ENCODE results near the gene IQSEC1.
"Not testable (repeated sequence)": the region's sequence is repeated elsewhere in the genome, so short reads cannot be mapped to it uniquely, and the experiment has no call there.

The IQSEC1 gene

DNA sequence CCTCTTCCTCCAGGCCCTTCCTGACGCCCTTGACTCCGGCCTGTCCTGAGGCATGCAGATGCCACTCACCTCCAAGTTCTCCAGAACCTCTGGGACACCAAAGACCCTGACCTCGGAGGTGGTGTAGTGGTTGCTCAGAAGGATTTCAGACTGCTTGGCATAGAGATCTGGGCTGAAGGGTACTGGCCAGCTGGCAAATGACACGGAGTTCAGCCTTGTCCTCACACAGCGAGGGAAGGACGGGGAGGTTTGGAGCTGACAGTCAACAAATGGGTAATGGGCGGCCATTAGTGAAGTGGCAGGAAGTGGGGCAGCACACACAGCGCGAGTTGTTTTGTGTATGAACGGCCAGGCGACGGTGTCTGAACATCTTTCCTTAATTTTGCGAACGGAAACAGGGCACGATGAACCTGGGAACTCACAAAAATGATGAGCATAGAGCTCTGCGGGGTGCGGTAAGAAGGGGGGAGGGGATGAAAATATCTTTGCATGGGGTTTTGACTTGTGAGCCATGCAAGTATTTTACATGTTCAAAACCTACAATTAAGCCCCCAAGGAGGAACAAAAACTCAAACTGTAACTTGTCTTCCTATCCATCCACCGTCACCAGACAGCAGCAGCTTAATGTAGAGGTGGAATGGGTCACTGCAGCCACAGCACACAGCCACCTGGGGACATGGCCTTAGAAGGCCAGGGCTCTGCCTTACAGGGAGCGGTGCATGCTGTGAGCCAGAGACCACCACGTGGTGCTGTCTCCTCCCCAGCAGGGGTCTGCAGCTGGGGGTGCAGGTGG is 188.2 kb downstream of the IQSEC1 start:
- DNase-seq: no peak

DNA sequence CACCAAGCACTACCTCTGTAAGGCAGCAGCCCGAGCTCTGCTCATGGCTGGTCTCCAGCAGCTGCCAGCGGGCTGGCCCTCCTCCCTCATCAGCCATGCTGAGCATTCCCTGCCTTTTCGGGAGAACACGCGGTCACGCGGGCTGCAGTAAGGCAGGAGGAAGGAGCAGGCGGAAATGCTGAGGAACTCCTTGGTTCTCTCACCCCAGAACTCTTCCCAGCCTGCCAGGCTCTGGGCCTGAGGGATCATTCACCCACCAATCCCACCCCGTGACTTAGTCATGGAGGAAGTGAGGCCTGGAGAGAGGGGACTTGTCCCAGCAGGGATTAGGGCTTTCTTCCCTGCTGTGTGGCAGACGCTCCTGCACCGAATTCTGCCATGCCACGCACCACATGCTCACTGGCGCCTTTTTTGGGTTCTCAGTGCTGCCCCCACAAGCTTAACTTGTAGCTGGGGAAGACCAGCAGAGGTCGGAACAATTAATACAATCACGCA is 189.0 kb downstream of the IQSEC1 start:
- DNase-seq: peak; percentile 33

DNA sequence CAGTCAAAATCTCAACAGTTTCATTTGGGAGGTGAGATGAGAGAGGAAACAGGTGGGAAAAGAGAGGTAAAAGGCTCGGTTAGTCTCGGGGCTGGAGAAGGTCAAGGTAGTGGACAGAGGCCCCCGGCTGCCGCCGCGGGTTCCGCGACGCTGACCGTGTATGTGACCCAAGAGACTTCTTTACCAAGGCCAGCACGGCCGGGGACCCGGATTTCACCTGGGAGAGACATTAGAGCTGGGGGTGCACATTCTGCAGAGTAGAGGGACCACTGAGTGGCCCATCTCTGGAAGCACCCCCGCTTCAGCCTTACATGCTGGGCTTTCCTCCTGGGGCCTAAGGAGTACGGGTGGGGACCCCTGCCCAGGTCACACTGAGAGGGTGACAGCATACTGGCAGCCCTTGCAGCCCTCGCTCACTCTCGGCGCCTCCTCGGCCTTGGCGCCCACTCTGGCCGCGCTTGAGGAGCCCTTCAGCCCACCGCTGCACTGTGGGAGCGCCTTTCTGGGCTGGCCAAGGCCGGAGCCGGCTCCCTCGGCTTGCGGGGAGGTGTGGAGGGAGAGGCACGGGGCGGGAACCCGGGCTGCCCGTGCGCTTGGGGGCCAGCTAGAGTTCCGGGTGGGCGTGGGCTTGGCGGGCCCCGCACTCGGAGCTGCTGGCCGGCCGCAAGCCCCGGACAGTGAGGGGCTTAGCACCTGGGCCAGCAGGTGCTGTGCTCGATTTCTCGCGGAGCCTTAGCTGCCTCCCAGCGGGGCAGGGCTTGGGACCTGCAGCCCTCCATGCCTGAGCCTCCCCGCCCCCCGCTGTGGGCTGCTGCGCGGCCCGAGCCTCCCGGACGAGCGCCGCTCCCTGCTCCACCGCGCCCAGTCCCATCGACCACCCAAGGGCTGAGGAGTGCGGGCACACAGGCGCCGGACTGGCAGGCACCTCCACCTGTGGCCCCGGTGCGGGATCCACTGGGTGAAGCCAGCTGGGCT is 190.6 kb downstream of the IQSEC1 start:
- DNase-seq: no peak

DNA sequence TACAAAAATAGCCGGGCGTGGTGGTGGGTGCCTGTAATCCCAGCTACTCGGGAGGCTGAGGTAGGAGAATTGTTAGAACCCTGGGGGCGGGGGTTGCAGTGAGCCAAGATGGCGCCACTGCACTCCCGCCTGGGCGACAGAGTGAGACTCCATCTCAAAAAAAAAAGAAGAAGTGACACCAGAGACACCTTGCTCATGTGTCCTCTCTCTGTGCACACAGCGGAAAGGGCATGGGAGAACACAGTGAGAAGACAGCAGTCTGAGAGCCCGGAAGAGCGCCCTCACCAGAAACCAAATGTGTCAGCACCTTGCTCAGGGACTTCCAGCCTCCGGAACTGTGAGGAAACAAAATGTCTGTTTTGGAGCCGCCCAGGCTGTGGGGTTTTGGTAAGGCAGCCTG is 191.4 kb downstream of the IQSEC1 start:
- DNase-seq: not testable (repeated sequence)

DNA sequence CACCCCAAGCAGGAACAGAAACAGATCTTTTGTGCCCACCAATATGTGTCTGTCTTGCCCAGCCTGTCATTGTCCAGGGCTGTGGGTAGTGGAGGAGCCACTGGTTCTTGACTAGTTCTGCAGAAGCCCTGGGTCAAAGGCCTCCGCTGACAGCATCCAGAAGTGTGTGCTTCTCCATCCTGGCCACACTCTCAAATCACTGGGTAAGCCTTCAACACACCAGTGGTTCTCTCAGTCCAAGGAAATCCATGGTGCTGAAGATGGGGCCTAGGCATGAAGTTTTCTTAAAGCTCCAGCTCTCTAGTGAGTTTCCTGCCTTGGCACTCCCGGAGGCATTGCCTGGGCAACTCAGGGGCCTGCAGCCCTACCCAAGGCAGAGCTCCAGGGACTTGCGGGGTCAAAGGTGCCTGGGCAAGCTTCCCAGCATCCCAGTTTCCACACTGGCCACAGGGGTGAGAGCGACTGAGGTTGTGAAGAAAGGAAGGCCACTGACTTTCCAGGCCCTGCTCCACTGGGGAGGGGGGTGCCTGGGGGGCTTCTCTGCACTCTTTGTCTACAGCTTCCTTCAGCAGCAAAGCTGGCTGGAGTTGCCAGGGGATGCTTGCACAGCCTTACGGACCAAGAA is 193.9 kb downstream of the IQSEC1 start:
- DNase-seq: no peak

DNA sequence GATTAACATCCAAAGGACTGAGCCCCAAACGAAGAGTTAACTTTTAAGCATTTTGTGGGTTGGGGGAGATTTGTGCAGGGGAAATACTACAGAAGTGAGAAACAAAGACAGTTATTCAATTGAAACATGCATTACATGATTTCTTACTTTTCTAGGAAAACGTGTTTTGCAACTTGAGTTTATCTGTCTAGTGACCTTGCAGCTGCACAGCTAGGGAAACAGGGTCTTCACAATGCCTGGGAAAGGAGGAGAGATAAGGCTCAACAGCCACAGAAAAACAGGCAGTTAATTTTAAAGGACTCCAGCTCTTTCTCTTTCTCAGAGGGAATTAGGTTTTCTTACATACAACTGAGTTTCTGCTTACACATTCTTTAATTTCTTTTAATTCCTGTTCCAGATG is 194.5 kb downstream of the IQSEC1 start:
- DNase-seq: not testable (repeated sequence)

DNA sequence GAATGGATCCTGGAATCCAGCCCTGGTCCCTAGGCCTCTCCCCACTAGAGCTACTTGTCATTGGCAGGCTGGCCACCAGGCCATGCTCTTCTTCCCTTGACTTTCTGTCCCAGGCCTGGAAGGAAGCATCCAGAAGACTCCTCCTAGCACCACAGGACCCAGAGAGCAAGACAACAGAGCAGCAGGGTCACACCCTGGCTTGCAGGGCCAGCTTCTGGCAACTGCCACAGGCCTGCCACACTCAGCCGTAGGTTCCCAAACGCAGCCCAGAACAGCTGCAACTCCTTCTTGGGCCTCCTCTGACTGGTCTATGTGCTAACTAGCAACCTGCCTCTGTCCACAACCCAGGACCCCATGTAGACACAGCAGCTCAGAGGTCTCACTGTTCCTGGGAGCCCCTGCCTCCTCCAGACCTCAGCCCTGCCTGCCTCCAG is 195.1 kb downstream of the IQSEC1 start:
- DNase-seq: no peak

DNA sequence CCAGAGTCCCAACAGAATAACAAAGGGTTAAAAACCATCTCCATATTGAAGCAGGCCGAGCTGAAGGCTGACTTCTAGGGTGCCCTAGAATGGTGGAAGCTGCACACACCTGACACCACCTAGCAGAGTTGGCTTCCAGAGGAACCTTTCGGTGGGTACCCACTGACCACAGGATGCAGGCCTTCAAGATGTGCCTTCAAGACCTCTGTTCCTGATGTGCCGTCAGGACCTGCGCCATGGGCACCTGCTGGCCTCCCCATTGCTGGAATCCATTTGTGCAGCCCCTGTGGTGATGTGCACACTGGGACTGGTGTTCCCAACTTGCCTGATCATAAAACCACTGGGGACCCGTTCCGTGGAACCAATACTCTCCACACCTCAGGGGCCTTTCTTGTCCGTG is 196.2 kb downstream of the IQSEC1 start:
- DNase-seq: no peak

DNA sequence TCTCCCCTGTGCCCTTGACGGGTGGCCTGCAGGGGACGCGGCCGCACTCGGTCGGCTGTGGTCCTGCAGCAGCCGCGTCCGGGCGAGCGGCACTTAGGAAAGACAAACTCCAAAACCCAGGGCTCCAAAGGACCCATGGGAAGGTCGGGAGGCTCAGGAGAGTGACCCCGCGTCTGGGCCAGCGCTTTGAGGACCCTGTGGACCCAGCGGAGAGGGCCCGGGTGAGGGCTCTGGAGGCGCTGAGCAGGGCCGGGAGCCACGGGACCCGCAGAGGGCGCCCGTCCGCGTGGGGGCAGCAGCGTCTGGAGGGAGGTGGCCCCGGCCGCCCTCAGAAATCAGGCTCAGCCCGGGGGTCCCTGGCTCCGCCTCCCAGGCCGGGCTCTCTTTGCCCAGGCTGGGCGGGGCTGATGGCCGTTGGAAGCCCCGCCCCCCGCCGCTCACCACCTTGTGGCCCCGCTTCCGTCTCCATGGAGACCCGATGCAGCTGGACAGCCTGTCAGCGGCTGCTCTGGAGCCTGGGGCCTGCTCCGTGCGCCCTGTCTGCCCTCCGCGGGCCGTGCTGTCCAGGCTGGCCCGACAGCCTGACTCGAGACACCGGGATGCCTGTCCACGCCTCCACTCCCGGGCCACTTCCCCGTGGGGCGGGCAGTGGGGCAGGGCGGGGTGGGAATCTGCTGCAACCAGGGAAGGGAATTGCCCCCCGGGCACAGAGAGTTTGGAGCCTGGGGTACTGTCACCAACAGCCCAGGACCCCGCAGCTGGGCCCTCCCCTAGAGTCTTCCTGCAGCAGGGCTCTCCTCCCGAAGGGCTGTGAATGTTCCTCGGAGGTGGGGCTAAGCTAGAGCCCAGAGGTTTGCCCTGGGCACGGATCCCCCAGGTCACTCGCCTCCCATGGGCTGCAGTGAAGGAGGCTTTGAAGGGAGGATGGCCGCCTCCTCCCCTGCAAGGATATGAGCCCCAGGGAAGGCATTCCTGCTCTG is 197.1 kb downstream of the IQSEC1 start:
- peak; percentile 26 for DNase-seq

DNA sequence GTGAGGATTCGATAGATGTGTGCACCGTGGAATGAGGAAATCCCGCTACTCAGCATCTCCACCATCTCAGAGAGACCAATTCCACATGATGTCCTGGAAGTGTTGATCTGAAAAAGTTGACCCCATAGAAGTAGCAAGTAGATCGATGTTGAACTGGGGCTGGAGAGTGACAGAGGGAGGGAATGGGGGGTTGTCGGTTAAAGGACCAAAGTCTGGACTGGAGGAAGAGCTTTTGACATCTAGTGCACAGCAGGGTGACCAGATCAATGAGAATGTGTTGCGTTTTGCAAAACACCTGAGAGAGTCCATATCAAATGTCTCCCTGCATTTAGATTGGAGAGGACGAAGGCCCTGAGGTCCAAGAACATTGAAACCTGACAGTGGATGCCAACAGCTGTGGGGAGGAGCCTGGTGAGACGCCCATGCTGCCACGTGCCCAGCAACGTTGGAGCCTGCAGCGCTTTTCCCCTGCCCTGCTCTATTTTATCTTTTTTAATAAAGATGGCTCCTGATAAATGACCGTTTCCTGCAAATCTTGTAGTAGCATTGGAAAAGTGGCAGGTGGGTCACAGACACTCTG is 201.7 kb downstream of the IQSEC1 start:
- no peak for DNase-seq

DNA sequence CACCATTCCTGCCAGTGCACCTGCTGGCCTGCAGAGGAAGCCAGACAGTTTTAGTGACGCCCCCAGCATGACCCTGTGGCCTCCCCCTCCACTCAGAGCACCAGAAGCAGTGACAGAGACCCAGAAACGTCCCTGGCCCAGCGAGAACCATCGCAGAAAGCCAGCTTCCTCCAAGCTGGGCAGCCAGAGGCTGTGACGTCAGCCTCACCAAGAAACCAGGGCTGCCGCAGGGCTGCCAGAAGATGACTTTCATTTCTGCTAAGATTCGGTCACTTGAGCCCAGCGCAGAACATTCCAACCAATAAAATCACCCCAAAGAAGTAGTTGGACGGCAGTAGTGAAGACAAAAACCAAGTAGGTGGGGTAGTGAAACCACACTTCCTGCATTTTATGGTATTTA is 202.3 kb downstream of the IQSEC1 start:
- DNase-seq: peak; percentile 13

DNA sequence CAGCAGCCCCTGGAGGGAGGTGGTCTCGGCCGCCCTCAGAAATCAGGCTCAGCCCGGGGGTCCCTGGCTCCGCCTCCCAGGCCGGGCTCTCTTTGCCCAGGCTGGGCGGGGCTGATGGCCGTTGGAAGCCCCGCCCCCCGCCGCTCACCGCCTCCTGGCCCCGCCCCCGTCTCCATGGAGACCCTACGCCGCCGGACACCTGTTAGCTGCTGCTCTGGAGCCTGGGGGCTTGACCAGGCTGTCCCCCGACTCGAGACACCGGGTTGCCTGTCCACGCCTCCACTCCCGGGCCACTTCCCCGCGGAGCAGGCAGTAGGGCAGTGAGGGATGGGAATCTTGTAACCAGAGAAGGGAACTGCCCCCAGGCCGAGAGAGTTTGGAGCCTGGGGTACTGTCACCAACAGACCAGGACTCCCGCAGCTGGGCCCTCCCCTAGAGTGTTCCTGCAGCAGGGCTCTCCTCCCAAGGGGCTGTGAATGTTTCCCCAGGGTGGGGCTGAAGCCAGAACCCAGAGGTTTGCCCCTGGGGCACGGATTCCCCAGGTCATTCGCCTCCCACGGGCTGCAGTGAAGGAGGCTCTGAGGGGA is 204.1 kb downstream of the IQSEC1 start:
- DNase-seq: no peak

DNA sequence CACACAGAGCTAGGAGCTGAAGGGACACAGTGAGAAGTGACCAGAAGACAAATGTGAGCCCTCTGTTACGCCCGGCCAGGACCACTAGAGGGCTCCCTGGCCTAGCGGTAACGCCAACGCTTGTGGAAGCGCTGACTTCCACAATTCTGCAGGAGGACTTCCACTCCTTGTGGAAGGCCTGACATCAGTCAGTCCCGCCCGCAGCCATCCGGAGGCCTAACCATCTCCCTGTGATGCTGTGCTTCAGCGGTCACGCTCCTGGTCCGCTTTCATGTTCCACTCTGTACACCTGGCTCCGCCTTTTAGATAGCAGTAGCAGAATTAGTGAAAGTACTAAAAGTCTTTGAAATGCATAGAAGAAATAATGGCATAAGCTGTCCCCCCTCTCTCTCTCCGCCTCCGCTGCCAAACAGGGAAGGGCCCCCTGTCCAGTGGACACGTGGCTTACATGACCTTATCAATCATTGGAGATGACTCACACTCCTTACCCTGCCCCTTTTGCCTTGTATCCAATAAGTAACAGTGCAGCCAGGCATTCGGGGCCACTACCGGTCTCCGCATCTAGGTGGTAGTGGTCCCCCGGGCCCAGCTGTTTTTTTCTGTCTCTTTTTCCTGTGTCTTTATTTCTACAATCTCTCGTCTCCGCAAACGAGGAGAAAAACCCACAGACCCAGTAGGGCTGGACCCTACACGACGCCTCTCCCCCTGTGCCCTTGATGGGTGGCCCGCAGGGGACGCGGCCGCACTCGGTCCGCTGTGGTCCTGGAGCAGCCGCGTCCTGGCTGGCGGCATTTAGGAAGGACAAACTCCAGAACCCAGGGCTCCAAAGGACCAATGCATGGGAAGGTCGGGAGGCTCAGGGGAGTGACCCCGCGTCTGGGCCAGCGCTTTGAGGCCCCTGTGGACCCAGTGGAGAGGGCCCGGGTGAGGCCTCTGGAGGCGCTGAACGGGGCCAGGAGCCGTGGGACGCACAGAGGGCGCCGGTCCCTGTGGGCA is 204.9 kb downstream of the IQSEC1 start:
- peak; percentile 81 for DNase-seq

DNA sequence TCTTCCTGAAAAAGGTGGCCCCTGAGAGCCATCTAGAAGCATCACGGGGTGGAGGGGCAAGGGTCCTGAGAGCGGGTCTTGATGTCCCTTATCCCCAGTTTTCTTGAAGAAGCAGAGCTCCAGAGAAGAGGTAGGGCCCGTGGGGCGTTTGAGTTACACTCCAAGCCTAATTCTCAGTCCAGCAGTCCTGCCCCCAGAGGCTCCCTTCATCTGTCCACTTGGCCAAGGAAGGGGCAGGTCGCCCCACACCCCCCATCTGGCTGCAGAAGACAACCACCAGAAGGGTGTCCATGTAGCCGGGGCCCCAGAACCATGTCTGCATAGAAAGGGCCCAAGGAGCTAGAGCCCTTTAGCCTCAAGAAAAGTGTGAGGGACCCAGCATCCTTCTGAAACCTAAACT is 206.4 kb downstream of the IQSEC1 start:
- no peak for DNase-seq

DNA sequence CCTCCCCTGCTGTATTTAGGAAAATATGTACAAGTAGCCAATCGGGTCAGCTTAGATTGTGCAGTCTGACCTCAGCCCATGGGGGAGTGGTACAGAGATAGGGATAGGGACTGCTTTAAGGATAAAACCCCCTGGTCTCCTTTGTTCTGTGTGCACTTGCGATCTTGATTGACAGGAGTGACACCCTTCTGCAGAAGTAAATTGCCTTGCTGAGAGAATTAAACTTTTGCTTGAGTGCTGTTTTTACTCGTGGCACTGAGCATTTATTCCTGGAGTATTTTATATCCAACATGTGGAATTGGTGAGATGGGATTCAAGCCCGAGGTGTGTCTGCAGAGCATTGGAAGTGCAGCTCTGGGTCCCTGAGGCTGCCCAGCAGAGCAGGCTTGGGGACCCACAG is 208.0 kb downstream of the IQSEC1 start:
- DNase-seq: no peak

DNA sequence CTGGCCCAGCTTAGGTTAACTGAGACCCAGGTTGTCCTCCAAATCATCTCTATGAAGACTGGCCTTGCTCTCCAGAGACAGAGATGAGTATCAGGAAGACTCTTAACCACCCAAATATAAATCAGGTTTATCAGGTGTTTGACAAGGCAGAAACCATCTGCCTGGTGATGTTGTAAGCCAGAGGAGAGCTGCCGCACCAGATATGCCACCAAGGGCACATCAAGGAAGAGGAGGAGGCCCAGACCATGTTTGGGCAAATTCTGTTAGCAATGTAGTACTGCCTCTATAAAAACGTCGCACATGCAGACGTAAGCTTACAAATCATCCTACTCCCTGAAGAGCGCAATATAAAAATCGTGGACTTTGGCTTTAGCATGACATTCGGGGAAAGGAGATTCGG is 210.8 kb downstream of the IQSEC1 start:
- DNase-seq: no peak

DNA sequence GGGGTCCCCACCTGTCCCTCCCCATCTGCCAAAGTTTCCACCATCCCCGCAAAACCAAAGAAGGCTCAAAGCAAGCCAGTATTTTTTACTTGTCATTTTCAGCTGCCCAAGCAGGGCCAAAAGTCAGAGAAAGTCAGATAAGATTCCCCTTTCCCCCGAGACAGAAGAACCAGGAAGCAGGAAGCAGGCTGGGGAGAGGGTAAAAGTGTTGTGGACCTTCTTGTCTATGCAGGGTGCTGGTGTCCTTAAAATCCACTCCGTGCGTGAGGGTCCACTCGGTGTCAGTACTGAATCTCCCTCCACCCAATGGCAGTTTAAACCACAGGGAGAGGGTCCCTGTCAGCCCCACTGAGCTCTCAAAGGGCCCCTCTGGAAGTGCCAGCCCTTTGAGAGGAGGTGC is 211.6 kb downstream of the IQSEC1 start:
- no peak for DNase-seq

DNA sequence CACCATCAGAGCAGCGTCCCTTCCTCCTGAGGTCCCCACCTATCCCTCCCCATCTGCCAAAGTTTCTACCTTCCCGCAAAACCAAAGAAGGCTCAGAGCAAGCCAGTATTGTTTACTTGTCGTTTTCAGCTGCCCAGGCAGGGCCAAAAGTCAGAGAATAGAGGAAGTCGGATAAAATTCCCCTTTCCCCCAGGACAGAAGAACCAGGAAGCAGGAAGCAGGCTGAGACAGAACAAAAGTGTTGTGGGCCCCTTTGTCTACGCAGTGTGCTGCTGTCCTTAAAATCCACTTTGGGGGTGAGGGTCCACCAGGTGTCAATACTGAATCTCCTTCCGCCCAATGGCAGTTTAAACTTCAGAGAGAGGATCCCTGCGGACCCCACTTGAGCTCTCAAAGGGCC is 213.4 kb downstream of the IQSEC1 start:
- DNase-seq: no peak

DNA sequence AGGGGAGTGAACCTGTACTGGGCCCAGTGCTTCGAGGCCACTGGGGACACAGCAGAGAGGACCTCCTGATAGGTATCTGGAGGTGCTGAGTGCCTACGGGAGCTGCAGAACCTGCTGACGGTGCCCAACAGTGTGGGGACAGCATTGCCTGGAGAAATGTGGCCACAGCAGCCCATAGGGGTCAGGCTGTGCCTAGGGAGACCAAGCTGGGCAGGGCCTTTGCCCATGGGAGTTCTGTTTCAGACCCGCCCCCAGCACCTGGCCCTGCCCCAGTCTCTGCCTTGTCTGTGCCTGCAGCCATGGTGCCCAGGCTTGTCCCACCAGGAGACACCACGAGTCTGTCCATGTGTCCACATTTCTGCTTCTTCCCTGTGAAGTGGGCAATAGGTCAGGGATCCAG is 216.6 kb downstream of the IQSEC1 start:
- no peak for DNase-seq

DNA sequence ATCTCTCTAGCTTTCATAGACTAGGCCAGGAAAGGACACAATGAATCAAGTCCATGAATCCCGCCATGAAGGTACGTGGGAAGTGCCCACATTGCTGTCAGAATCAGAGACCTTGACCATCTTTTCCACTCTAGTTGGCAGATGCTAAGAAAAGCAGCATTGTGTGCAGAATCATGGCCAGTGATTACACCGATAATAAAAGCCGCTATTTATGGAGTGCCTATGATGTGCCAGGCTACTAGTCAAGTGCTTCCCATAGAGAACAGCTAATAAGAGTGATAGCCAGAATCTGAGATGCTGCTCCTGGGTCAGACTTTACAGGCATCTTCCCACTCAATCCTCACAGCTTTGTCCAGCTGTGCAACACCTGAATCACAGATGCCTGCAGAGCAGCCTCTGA is 218.7 kb downstream of the IQSEC1 start:
- no peak for DNase-seq
